Tibial nerve (tissue), 4 donors: ENCODE data around the gene PCDH9. TPM values are rescaled to one million over a fixed set of nuclear protein-coding genes. Genes with fewer than 3 reads are reported as not detected.

Experiments
- DNase-seq, 2 donors: peaks; one replicate each; pipeline ENCODE4 v3.0.0-alpha.2; 2019; ENCODE audit warnings: low spot score in 2 of 2
- H3K27ac ChIP-seq, 4 donors: fragments of 200-600 bp; sonication (generic) in 3 of 4; one replicate each; pipeline ENCODE4 v1.5.1; 2017 to 2019; ENCODE audit warnings: mild to moderate bottlenecking in 1 of 4
- H3K27me3 ChIP-seq, 2 donors: fragments of 200-600 bp; sonication (generic) in 1 of 2; one replicate each; pipeline versions ENCODE4 v1.5.1 to v1.6.0; 2017 to 2019
- H3K36me3 ChIP-seq, 3 donors: fragments of 200-600 bp; sonication (generic); one replicate each; pipeline ENCODE4 v1.5.1; 2018 to 2019
- H3K4me1 ChIP-seq, 4 donors: fragments of 200-600 bp; sonication (generic) in 3 of 4; one replicate each; pipeline ENCODE4 v1.5.1; 2017 to 2019
- H3K4me3 ChIP-seq, 4 donors: fragments of 200-600 bp; sonication (generic) in 3 of 4; one replicate each; pipeline ENCODE4 v1.5.1; 2017 to 2019; ENCODE audit warnings: mild to moderate bottlenecking in 1 of 4, moderate library complexity in 1 of 4
- H3K9me3 ChIP-seq, 4 donors: fragments of 200-600 bp; sonication (generic) in 3 of 4; one replicate each; pipeline ENCODE4 v1.5.1; 2017 to 2019
- EP300 ChIP-seq, 2 donors: sonication (generic); formaldehyde crosslinking; IDR thresholded peaks; one replicate each; pipeline ENCODE4 v1.6.1; 2017; ENCODE audit warnings: antibody characterized with exemption in 2 of 2, mild to moderate bottlenecking in 1 of 2
- POLR2A ChIP-seq, 2 donors: fragments of 450-650 bp; IDR thresholded peaks; one replicate each; pipeline ENCODE4 v1.6.1; 2017; ENCODE audit warnings: antibody characterized with exemption in 2 of 2, mild to moderate bottlenecking in 2 of 2, moderate library complexity in 2 of 2
- WGBS, 2 donors: methylation state at CpG; one replicate each; pipeline ENCODE4 v1.1.5; 2018; 5-methylcytosine and 5-hydroxymethylcytosine counted together
- total RNA-seq, 4 donors: library from RNA; depleted of rRNA; stranded (reverse); fragments of >200 nt; gene quantifications; one replicate each; pipeline ENCODE4 v1.1.0, GENCODE V29; 2016
- TF ChIP-seq, protein P1 (sequence below), 5 experiments: fragments of 200-600 bp in 3 of 5; fragments of 450-650 bp in 2 of 5; sonication (generic) in 3 of 5; IDR thresholded peaks; one replicate each; pipeline ENCODE4 v1.5.1; 2016 to 2019; ENCODE audit warnings: antibody characterized with exemption in 5 of 5, mild to moderate bottlenecking in 3 of 5, moderate library complexity in 2 of 5

Gene PCDH9
- total RNA-seq, 4 donors from 2014 or later = 11.8 to 28.6 (median 14.4) TPM

DNA sequence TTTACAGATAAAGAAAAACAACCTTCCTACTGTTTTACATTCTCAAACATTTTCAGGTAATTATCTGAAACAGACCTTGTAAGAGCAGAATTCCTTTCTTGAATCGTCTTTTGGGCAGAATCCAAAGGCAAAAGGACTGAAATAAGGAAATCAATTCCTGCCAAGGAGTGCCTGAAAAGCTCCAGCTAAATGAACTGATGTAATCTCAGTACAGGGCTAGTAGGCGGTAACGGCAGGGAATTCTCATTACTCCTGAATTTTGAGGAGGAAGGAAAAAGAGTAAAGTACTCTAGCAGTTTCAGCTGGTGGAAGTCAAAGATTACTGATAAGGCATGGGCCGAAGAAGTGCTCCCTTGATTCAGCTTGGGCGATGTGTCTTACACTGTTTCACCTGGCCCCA, 168.4 kb downstream of the PCDH9 start:
- peaks cover 0 to 12% (median 0%) of the 10 kb centered on the region in 4 donors for H3K4me1 ChIP-seq
- H3K9me3 ChIP-seq = no peaks in the 10 kb centered on the region
- WGBS, 2 donors = 43 to 47% methylated on average over 5 of the region's 5 CpGs
- no peak overlapping the region for H3K27ac ChIP-seq
- no peak for TF ChIP-seq POLR2A (IDR thresholded peaks at IDR 0.05)
- TF ChIP-seq, protein P1, sequence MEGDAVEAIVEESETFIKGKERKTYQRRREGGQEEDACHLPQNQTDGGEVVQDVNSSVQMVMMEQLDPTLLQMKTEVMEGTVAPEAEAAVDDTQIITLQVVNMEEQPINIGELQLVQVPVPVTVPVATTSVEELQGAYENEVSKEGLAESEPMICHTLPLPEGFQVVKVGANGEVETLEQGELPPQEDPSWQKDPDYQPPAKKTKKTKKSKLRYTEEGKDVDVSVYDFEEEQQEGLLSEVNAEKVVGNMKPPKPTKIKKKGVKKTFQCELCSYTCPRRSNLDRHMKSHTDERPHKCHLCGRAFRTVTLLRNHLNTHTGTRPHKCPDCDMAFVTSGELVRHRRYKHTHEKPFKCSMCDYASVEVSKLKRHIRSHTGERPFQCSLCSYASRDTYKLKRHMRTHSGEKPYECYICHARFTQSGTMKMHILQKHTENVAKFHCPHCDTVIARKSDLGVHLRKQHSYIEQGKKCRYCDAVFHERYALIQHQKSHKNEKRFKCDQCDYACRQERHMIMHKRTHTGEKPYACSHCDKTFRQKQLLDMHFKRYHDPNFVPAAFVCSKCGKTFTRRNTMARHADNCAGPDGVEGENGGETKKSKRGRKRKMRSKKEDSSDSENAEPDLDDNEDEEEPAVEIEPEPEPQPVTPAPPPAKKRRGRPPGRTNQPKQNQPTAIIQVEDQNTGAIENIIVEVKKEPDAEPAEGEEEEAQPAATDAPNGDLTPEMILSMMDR (IDR thresholded peaks at IDR 0.05) = no peak
- TF ChIP-seq EP300 (IDR thresholded peaks at IDR 0.05) = no peak
- H3K4me3 ChIP-seq = no peak overlapping the region
- no peaks in the 10 kb centered on the region for H3K27me3 ChIP-seq
- DNase-seq = no peak
- H3K36me3 ChIP-seq = no peaks in the 10 kb centered on the region

DNA sequence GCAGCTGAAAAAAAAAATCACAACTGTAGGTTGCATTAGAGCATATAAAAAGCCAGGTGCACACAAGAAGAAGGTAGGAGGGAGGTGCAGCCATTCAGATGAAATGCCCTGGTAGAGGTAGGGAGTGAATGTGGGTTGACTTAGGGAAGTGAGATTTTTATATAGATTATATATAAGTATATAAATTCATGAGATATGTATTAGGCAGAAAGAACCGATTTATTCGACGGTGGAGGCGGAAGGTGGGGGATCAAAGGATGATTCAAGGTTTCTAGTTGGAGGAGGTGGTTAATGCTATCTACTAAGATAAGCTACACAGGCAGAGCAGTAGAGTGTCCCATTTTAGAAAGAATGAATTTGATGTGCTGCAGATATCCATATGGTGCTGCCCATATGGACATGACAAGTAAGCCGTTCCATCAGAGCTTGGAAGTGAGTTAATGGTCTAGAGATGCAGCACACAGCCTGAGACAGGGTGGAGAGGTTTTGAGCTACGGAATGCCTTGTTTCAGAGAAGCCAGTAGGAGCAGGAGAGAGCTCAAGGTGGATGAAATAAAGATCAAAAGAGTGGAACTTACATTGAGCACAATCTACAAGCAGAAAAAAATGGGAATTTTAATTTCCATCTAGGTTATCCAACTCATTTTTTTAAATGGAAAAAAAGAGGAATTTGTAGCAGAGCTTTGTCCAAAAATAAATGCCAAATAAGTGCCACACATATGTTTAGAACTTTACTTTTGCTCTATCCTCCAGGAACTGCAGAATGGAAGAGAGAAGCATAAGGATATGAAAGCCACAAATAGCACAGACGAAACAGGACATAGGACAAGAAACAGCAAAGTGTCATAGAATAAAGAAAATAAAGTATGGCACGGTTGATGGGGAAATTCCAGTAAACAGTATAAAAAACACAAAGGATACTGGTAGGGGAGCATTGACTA, 177.3 kb downstream of the PCDH9 start:
- Histone ChIP-seq H3K36me3 (no peaks in the 10 kb centered on the region), H3K9me3 (no peaks in the 10 kb centered on the region), H3K4me3 (no peak overlapping the region), H3K27me3 (no peaks in the 10 kb centered on the region), H3K27ac (no peak overlapping the region), H3K4me1 (peaks cover 0 to 10% (median 0%) of the 10 kb centered on the region in 4 donors)
- 90 to 92% methylated on average over 8 of the region's 8 CpGs for WGBS, 2 donors
- no peak for DNase-seq
- TF ChIP-seq EP300 (IDR thresholded peaks at IDR 0.05) (no peak), POLR2A (IDR thresholded peaks at IDR 0.05) (no peak)
- TF ChIP-seq, protein P1 (IDR thresholded peaks at IDR 0.05) = no peak

DNA sequence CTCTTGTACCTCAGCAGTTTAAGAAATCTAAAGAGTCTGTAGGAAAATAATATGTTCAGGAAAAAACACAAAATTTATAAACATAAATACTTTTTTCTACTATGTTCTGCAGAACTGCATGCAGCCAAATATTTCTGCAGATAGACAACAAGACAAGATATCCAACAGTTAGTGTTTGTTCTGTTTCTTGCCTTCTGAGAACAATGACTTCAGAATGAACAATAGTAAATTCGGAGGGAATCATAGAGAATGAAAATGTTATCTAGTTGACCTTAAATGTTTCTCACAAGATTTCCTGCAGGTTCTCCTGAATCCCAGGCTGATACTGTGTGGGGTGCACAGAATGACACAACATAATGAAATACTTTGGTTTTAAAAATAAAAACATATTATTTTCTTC, 180.4 kb downstream of the PCDH9 start:
- Histone ChIP-seq H3K4me3 (no peak overlapping the region), H3K9me3 (no peaks in the 10 kb centered on the region), H3K4me1 (peaks cover 0 to 10% (median 0%) of the 10 kb centered on the region in 4 donors), H3K36me3 (no peaks in the 10 kb centered on the region), H3K27ac (no peak overlapping the region), H3K27me3 (no peaks in the 10 kb centered on the region)
- TF ChIP-seq EP300 (IDR thresholded peaks at IDR 0.05) (no peak), POLR2A (IDR thresholded peaks at IDR 0.05) (no peak)
- TF ChIP-seq, protein P1 (IDR thresholded peaks at IDR 0.05) = no peak
- no peak for DNase-seq
- 48 to 49% methylated on average over 1 of the region's 1 CpG for WGBS, 2 donors

DNA sequence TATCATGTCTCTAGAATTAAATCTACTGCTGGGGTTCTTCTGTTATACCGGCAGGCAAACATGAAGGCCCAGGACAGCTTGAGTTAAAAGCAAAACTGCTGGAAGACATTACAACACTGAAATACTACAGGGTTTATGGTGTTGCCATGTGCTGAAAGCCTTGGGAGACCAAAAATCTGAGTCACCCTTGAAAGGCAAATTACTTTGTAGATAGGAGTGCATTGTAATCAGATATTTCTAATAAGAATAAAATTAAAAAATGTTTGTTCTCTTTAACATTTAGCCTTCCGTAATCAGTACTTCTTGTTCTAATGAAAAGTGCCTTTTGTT, 181.3 kb downstream of the PCDH9 start:
- no peaks in the 10 kb centered on the region for H3K9me3 ChIP-seq
- H3K4me3 ChIP-seq = no peak overlapping the region
- TF ChIP-seq POLR2A (IDR thresholded peaks at IDR 0.05) (no peak), EP300 (IDR thresholded peaks at IDR 0.05) (no peak)
- TF ChIP-seq, protein P1 (IDR thresholded peaks at IDR 0.05) = no peak
- H3K27ac ChIP-seq = peak overlapping the region in 1 of 4 donors; percentile 22
- no peaks in the 10 kb centered on the region for H3K27me3 ChIP-seq
- H3K36me3 ChIP-seq = no peaks in the 10 kb centered on the region
- no peak for DNase-seq
- peaks cover 0 to 10% (median 0%) of the 10 kb centered on the region in 4 donors for H3K4me1 ChIP-seq
- WGBS, 2 donors = 48 to 65% methylated on average over 2 of the region's 2 CpGs

DNA sequence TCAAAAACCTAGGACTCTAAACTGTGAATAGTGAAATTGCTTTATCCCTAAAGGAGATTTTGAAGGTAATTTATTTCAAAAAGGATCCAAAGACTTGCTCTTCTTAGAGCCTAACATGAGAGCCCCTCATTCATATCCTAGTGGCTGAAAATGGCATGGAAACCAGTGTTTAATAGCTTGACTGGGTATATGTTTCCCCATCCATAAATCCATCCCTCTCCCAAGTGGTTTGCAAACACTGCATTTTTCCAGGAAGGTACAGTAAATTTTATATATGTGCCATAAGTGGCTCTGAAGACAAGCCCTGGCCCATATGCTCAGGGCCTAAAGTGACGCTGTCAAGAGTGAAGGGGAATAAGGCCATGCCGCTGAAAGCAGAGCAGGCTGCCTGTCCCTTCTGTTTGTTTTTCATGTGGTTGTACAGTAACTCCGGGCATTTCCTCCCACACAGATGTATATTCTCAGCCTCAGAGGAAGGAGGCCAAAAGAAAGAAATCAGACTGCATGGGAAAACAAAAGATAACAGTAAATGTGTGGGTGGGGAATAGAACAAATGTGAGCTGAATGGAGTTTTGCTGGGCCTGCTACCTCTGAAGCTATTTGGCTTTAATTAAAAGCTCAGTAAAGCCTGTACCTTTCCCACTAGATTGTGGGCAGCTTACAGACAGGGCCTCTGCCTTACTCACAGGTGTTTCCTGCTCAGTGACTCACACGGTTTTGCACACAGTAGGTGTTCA, 181.9 kb downstream of the PCDH9 start:
- H3K4me1 ChIP-seq = peaks cover 0 to 10% (median 0%) of the 10 kb centered on the region in 4 donors
- TF ChIP-seq EP300 (IDR thresholded peaks at IDR 0.05) = no peak
- no peak for TF ChIP-seq POLR2A (IDR thresholded peaks at IDR 0.05)
- TF ChIP-seq, protein P1 (IDR thresholded peaks at IDR 0.05) = no peak
- DNase-seq = no peak
- H3K4me3 ChIP-seq = no peak overlapping the region
- H3K27ac ChIP-seq = peak overlapping the region in 1 of 4 donors; percentile 22
- no peaks in the 10 kb centered on the region for H3K27me3 ChIP-seq
- no peaks in the 10 kb centered on the region for H3K36me3 ChIP-seq
- H3K9me3 ChIP-seq = no peaks in the 10 kb centered on the region
- 22 to 25% methylated on average over 4 of the region's 4 CpGs for WGBS, 2 donors
